Activated CD8-positive, alpha-beta T cell treated with anti-CD3 and anti-CD28 coated beads for 36 hours (primary cell): ENCODE data around the gene OR2V1. TPM values are rescaled to one million over a fixed set of nuclear protein-coding genes. Genes with fewer than 3 reads are reported as not detected.

ENCODE experiments used
- ATAC-seq: fragments of 200-7000 bp; cut with Tn5 transposase; one replicate; pipeline ENCODE4 v1.10.0; 2021; ENCODE audit warnings: mild to moderate bottlenecking, moderate library complexity
- CTCF ChIA-PET: fragments of 350-600 bp; sonication (Branson Sonifier 250); formaldehyde crosslinking; loops from one replicate; lab custom pipeline; 2021; ENCODE audit warnings: antibody characterized with exemption; lab: Charles Lee
- POLR2A ChIA-PET: fragments of 350-600 bp; sonication (Branson Sonifier 250); formaldehyde crosslinking; loops from one replicate; lab custom pipeline; 2021; ENCODE audit warnings: antibody characterized with exemption; lab: Charles Lee
- DNase-seq: peaks from one replicate; pipeline ENCODE4 v3.0.0-alpha.2; 2020
- H3K27ac Mint-ChIP-seq: one replicate; pipeline ENCODE4 v1.8.0; 2021; ENCODE audit warnings: mild to moderate bottlenecking, mixed read lengths
- H3K27me3 Mint-ChIP-seq: one replicate; pipeline ENCODE4 v1.8.0; 2021; ENCODE audit warnings: mixed read lengths
- H3K36me3 Mint-ChIP-seq: one replicate; pipeline ENCODE4 v1.8.0; 2021; ENCODE audit warnings: low read depth, mixed read lengths
- H3K4me1 Mint-ChIP-seq: one replicate; pipeline ENCODE4 v1.8.0; 2021; ENCODE audit warnings: low read depth, mixed read lengths
- H3K4me3 Mint-ChIP-seq: one replicate; pipeline ENCODE4 v1.8.0; 2021; ENCODE audit warnings: mild to moderate bottlenecking, moderate library complexity, mixed read lengths
- H3K9me3 Mint-ChIP-seq: one replicate; pipeline ENCODE4 v1.8.0; 2021; ENCODE audit warnings: mixed read lengths
- intact Hi-C: fragments of 100-400 bp; cut with micrococcal nuclease; formaldehyde crosslinking; loops from one replicate; pipeline ENCODE4 v1.10.0; 2022
- total RNA-seq, 2 experiments: library from RNA; stranded (reverse); gene quantifications; one replicate each; pipeline ENCODE4 v1.2.3, GENCODE V29; 2021
- TF ChIP-seq, protein P1 (sequence below): fragments of 200-600 bp; IDR thresholded peaks from one replicate; pipeline ENCODE4 v1.8.0; 2022; ENCODE audit warnings: antibody characterized with exemption, mild to moderate bottlenecking

OR2V1 gene
- total RNA-seq, 2 experiments from 2014 or later, result not detected

DNA sequence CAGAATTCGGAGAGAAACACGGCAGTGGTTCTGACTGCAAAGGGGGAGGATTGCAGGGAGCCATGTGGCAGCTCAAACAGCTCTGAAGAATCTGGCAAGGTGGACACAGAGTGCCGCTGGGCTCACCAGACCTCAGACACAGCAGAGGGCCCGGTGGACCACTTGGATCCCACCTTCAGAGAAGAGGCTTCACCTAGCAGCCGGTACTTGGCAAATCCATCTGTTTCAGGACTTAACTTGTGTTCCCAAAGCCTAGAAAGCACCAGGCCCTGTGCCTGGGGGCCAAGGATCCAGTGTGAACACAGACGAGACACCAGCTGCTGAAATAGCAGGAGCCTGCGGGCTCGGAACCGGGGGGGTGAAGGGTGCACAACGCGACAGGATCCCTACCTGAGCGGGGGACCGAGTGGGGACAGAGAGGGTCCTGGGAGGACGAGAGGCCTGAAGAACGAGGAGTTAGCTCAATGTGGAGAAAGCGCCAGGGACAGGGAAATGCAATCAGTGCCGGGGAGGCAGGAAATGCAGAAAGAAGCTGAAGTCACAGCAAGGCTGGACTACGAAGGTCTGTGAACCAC, 46.3 kb downstream of the OR2V1 start:
- intact Hi-C loops, result no loop called here
- no peaks in the 10 kb centered on the region for H3K4me1 Mint-ChIP-seq

DNA sequence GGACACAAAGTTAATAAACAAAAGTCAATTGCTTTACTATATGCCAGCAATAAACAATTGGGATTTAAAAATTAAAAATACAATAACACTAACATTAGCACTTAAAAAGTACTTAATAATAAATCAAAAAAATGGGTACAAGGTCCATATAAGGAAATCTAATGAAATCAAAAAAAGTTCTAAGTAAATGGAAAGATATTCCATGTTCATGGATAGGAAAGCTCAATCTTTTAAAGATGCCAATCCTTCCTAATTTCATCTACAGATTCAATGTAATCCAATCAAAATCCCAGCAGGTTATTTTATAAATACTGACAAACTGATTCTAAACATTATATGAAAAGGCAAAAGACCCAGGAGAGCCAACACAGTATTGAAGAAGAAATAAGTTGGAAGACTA, 49.0 kb downstream of the OR2V1 start:
- POLR2A ChIA-PET, result no interaction called here

More for the DNA sequence above, 46.3 kb downstream of the OR2V1 start:
- Mint-ChIP-seq H3K9me3 (no peaks in the 10 kb centered on the region), H3K36me3 (no peaks in the 10 kb centered on the region), H3K4me3 (no peak overlapping the region), H3K27ac (no peak overlapping the region), H3K27me3 (peaks cover 30% of the 10 kb centered on the region)
- CTCF ChIA-PET, result no interaction called here
- no peak for ATAC-seq
- TF ChIP-seq, protein P1, sequence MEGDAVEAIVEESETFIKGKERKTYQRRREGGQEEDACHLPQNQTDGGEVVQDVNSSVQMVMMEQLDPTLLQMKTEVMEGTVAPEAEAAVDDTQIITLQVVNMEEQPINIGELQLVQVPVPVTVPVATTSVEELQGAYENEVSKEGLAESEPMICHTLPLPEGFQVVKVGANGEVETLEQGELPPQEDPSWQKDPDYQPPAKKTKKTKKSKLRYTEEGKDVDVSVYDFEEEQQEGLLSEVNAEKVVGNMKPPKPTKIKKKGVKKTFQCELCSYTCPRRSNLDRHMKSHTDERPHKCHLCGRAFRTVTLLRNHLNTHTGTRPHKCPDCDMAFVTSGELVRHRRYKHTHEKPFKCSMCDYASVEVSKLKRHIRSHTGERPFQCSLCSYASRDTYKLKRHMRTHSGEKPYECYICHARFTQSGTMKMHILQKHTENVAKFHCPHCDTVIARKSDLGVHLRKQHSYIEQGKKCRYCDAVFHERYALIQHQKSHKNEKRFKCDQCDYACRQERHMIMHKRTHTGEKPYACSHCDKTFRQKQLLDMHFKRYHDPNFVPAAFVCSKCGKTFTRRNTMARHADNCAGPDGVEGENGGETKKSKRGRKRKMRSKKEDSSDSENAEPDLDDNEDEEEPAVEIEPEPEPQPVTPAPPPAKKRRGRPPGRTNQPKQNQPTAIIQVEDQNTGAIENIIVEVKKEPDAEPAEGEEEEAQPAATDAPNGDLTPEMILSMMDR, result no peak
- DNase-seq, result no peak
- POLR2A ChIA-PET, result no interaction called here

GRCh38 chr5:181076920-181077319, 54.0 kb downstream of the OR2V1 start:
- H3K27me3 Mint-ChIP-seq, result peaks cover 24% of the 10 kb centered on the region
- intact Hi-C loops, result no loop called here
- no peak overlapping the region for H3K4me3 Mint-ChIP-seq
- ChIA-PET POLR2A (no interaction called here), CTCF (interaction anchor here (1.0 kb wide), 1 partner anchor 35 kb away, joined by 3 read pairs; no protein-coding TSS in a partner anchor)
- DNase-seq (no peak), ATAC-seq (no peak)
- no peaks in the 10 kb centered on the region for H3K4me1 Mint-ChIP-seq
- H3K9me3 Mint-ChIP-seq, result peaks cover 2% of the 10 kb centered on the region
- H3K36me3 Mint-ChIP-seq, result peaks cover 2% of the 10 kb centered on the region
- TF ChIP-seq, protein P1, result no peak
- no peak overlapping the region for H3K27ac Mint-ChIP-seq

More for the DNA sequence above, 49.0 kb downstream of the OR2V1 start:
- no peak overlapping the region for H3K27ac Mint-ChIP-seq
- no peak for ATAC-seq
- intact Hi-C loops, result no loop called here
- no peaks in the 10 kb centered on the region for H3K4me1 Mint-ChIP-seq
- H3K27me3 Mint-ChIP-seq, result peaks cover 32% of the 10 kb centered on the region
- TF ChIP-seq, protein P1, result no peak
- no peak for DNase-seq
- H3K9me3 Mint-ChIP-seq, result no peaks in the 10 kb centered on the region
- H3K4me3 Mint-ChIP-seq, result no peak overlapping the region
- CTCF ChIA-PET, result no interaction called here
- no peaks in the 10 kb centered on the region for H3K36me3 Mint-ChIP-seq

Other genes with a start within 250 kb of the OR2V1 start
- gene BTNL8, start 232.0 kb downstream of the OR2V1 start, total RNA-seq, result not detected
- not detected for gene BTNL3, start 142.3 kb downstream of the OR2V1 start, total RNA-seq
- not detected for gene BTNL9, start 90.9 kb downstream of the OR2V1 start, total RNA-seq
- gene OR2V2, start 16.4 kb upstream of the OR2V1 start, total RNA-seq, result not detected
- 1 to 10 TPM; 1.1 to 3.0 TPM for gene TRIM7, start 74.0 kb upstream of the OR2V1 start, total RNA-seq
- gene TRIM41, start 92.1 kb upstream of the OR2V1 start, total RNA-seq, result 10 to 100 TPM; 30.6 to 31.5 TPM
- gene RACK1, start 112.7 kb upstream of the OR2V1 start, total RNA-seq, result 1,000 to 10,000 TPM; 2,759 to 2,801 TPM
- gene TRIM52, start 130.0 kb upstream of the OR2V1 start, total RNA-seq, result 10 to 100 TPM; 13.2 to 13.8 TPM
- not detected for gene OR4F3, start 236.1 kb upstream of the OR2V1 start, total RNA-seq